A549 (cell line): ENCODE data around the gene AGXT2.

Experiments
- CHD2 ChIP-seq: fragments of 150-350 bp; IDR thresholded peaks from 2 replicates; pipeline ENCODE4 v1.6.1; 2014; ENCODE audit warnings: low read length; ENCODE audit not compliant: partially characterized antibody
- JUN ChIP-seq, 2 experiments: fragments of >200 bp; sonication (Bioruptor Twin); formaldehyde crosslinking; IDR thresholded peaks; 2 replicates in 1 of 2; 3 replicates in 1 of 2; pipeline ENCODE4 v1.6.1; 2016 to 2017
- MAFK ChIP-seq: fragments of 450-650 bp; IDR thresholded peaks from 2 replicates; pipeline ENCODE4 v1.6.1; 2014; ENCODE audit not compliant: partially characterized antibody
- MAZ ChIP-seq: fragments of 150-350 bp; IDR thresholded peaks from 2 replicates; pipeline ENCODE4 v1.6.1; 2014; ENCODE audit warnings: antibody characterized with exemption, low read depth, low read length, borderline replicate concordance
- MYC ChIP-seq: IDR thresholded peaks from 2 replicates; pipeline ENCODE4 v1.6.1; 2012; ENCODE audit warnings: mild to moderate bottlenecking, inconsistent platforms, low read length, improper control_type of control experiment, borderline replicate concordance
- PHF8 ChIP-seq: fragments of 200-600 bp; sonication (generic); IDR thresholded peaks from 2 replicates; pipeline ENCODE4 v1.6.1; 2016; ENCODE audit warnings: low read depth, mild to moderate bottlenecking, antibody characterized with exemption, moderate library complexity, borderline replicate concordance
- POLR2A ChIP-seq: IDR thresholded peaks from 2 replicates; pipeline ENCODE4 v1.6.1; 2012; ENCODE audit warnings: mild to moderate bottlenecking, low read length
- ZNF302 ChIP-seq: fragments of 250-450 bp; sonication (Bioruptor Pico); IDR thresholded peaks from 2 replicates; pipeline ENCODE4 v1.9.0; 2021; ENCODE audit warnings: inconsistent platforms, mild to moderate bottlenecking, moderate library complexity
- TF ChIP-seq, protein P1 (sequence below): fragments of >200 bp; sonication (Bioruptor Twin); formaldehyde crosslinking; IDR thresholded peaks from 3 replicates; pipeline ENCODE4 v1.5.1; 2016
- TF ChIP-seq, protein P2 (sequence below): fragments of 450-650 bp; IDR thresholded peaks from 2 replicates; pipeline ENCODE4 v1.6.1; 2014; ENCODE audit warnings: antibody characterized with exemption

DNA sequence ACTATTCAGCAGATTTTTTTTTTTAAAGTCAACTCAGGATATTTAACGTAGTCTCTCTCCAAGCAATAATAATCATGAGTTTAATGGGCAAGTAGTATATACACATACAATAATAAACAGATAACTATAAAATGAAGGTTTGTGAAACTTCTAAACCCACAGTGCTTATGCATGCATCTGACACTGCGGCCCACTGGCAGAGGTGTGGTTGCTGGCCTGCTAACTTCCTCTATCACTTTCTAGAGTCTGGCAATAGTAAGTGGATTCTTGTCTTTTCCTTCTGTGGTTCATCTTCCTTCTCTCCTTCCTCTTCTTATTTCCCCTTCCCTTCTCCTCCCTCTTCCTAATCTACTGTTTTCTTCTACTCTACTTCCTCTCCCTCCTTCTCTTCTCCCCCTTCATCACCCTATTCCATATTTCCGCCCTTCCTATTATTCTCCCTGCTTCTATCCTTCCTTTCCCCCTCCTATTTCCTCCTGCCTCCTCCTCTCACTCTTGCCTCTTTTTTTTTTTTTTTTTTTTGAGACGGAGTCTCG is 18.6 kb upstream of the AGXT2 start:
- TF ChIP-seq, protein P1, sequence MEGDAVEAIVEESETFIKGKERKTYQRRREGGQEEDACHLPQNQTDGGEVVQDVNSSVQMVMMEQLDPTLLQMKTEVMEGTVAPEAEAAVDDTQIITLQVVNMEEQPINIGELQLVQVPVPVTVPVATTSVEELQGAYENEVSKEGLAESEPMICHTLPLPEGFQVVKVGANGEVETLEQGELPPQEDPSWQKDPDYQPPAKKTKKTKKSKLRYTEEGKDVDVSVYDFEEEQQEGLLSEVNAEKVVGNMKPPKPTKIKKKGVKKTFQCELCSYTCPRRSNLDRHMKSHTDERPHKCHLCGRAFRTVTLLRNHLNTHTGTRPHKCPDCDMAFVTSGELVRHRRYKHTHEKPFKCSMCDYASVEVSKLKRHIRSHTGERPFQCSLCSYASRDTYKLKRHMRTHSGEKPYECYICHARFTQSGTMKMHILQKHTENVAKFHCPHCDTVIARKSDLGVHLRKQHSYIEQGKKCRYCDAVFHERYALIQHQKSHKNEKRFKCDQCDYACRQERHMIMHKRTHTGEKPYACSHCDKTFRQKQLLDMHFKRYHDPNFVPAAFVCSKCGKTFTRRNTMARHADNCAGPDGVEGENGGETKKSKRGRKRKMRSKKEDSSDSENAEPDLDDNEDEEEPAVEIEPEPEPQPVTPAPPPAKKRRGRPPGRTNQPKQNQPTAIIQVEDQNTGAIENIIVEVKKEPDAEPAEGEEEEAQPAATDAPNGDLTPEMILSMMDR = no peak
- TF ChIP-seq PHF8 = no peak
- TF ChIP-seq MAFK = no peak
- TF ChIP-seq POLR2A = no peak
- no peak for TF ChIP-seq MYC
- TF ChIP-seq ZNF302 (CRISPR knock-in tag) = no peak
- no peak for TF ChIP-seq MAZ
- TF ChIP-seq CHD2 = no peak
- TF ChIP-seq JUN (IDR thresholded peaks at IDR 0.05) = no peak
- TF ChIP-seq, protein P2, sequence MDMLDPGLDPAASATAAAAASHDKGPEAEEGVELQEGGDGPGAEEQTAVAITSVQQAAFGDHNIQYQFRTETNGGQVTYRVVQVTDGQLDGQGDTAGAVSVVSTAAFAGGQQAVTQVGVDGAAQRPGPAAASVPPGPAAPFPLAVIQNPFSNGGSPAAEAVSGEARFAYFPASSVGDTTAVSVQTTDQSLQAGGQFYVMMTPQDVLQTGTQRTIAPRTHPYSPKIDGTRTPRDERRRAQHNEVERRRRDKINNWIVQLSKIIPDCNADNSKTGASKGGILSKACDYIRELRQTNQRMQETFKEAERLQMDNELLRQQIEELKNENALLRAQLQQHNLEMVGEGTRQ = no peak
